ENCODE data around the gene POTEB3. TPM values are rescaled to one million over a fixed set of nuclear protein-coding genes. Genes with fewer than 3 reads are reported as not detected.
"Not testable (repeated sequence)": the region's sequence is repeated elsewhere in the genome, so short reads cannot be mapped to it uniquely, and the experiment has no call there.

POTEB3 gene
- total and polyA plus RNA-seq, 2 of the 8 experiments (the other 6 are each of a cell fraction or from before 2014, with no cell fraction given) = not detected

DNA sequence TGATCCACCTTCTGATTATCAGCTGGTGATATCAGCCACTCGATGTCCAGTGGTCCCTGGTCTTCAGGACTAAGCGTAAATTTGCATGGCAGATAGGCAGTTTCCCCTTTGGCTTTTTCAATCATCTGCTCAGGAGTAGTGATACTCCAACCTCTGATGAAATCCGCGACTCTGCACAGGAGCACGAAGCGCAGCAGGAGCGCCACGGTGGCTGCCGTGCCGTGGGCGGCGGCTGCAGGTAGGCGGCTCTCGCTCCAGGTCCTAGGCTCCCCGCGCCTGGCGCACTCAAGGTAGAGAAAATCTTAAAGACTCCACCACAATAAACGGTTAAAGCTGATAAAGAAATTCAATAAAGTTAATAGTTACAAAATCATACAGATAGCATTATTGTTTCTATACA is 66.6 kb downstream of the POTEB3 start:
- H3K27ac ChIP-seq (ENCODE audit: low read depth, low read length); H3K4me2 ChIP-seq (ENCODE audit: insufficient read depth in 1 of 2, low read depth in 2 of 2, low read length in 2 of 2); H3K27me3 ChIP-seq (replicated peaks in 1 of 4; ENCODE audit: control insufficient read depth in 3 of 4, extremely low read depth in 1 of 4, insufficient read depth in 3 of 4, low read length in 3 of 4); H3K9ac ChIP-seq (replicated peaks in 1 of 4; ENCODE audit: extremely low read depth in 1 of 4, low read depth in 3 of 4, low read length in 3 of 4); H2BK12ac ChIP-seq (ENCODE audit: low read depth, low read length); H3K9me3 ChIP-seq (ENCODE audit: insufficient read depth in 2 of 2, low read depth in 1 of 2, low read length in 1 of 2); H3K23ac ChIP-seq (ENCODE audit: insufficient read length); POLR2A ChIA-PET (ENCODE audit: partially characterized antibody); H3K4ac ChIP-seq (replicated peaks; ENCODE audit: insufficient read length, low read depth, low read length); H3K79me1 ChIP-seq (ENCODE audit: low read depth, low read length); H3K23me2 ChIP-seq (ENCODE audit: low read depth, low read length); H4K20me1 ChIP-seq (replicated peaks in 1 of 2; ENCODE audit: control insufficient read depth in 1 of 2, insufficient read depth in 2 of 2, low read length in 2 of 2); H2BK20ac ChIP-seq (ENCODE audit: low read length); H4K8ac ChIP-seq (ENCODE audit: extremely low read depth, insufficient read depth, low read length); CTCF ChIA-PET (ENCODE audit: partially characterized antibody); H2AFZ ChIP-seq (ENCODE audit: low read length); FAIRE-seq; H2BK120ac ChIP-seq (replicated peaks; ENCODE audit: low read depth, low read length); H2BK5ac ChIP-seq (ENCODE audit: low read depth, low read length); H3K18ac ChIP-seq (ENCODE audit: extremely low read depth, low read length); H3K4me3 ChIP-seq (ENCODE audit: extremely low read depth in 1 of 4, insufficient read depth in 2 of 4, low read depth in 3 of 4, low read length in 4 of 4); H3K36me3 ChIP-seq (ENCODE audit: control insufficient read depth in 2 of 4, insufficient read depth in 4 of 4, low read length in 3 of 4); DNase-seq (ENCODE audit: low read depth in 1 of 2, low spot score in 2 of 2); H3K4me1 ChIP-seq (replicated peaks in 1 of 4; ENCODE audit: control insufficient read depth in 3 of 4, insufficient read depth in 4 of 4, low read length in 3 of 4); H3K79me2 ChIP-seq (ENCODE audit: control insufficient read depth in 1 of 2, insufficient read depth in 2 of 2, low read length in 2 of 2); H4K91ac ChIP-seq (replicated peaks; ENCODE audit: insufficient read length, low read length); H3K14ac ChIP-seq (ENCODE audit: insufficient read length); H4K5ac ChIP-seq (ENCODE audit: insufficient read length, low read depth, low read length); H3K56ac ChIP-seq (replicated peaks; ENCODE audit: insufficient read length, low read depth, low read length); H2BK15ac ChIP-seq (ENCODE audit: low read length); H2AK5ac ChIP-seq (ENCODE audit: low read depth, low read length): not testable (repeated sequence)
- WGBS, 2 experiments (ENCODE audit: extremely low coverage in 1 of 2, insufficient coverage in 1 of 2, insufficient read length in 1 of 2, insufficient replicate concordance in 2 of 2, low coverage in 1 of 2, low lambda C conversion rate in 2 of 2, missing lambda C conversion rate in 1 of 2) = no CpG with 5 or more reads among the region's 18 CpGs

DNA sequence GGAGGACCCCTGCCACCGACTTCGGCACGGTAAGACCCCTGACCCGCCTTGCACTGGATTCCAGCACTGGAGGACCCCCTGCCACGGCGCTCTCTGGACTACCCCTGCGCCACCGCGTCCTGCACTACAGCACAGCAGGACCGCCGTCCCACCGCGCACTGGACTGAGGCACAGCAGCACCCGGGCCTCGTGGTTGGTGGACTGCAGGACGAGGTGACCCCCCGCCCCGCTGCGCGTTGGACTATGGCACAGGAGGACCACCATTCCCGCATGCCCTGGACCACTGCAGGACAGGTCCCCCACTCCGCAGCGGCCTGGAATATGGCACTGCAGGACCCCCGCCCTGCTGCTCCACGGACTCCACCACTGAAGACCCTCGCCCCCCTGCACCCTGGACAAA is 71.1 kb downstream of the POTEB3 start:
- H3K4me3 ChIP-seq (ENCODE audit: extremely low read depth in 1 of 4, insufficient read depth in 2 of 4, low read depth in 3 of 4, low read length in 4 of 4); H3K27me3 ChIP-seq (replicated peaks in 1 of 4; ENCODE audit: control insufficient read depth in 3 of 4, extremely low read depth in 1 of 4, insufficient read depth in 3 of 4, low read length in 3 of 4); H3K79me1 ChIP-seq (ENCODE audit: low read depth, low read length); H4K5ac ChIP-seq (ENCODE audit: insufficient read length, low read depth, low read length); H2BK20ac ChIP-seq (ENCODE audit: low read length); DNase-seq (ENCODE audit: low read depth in 1 of 2, low spot score in 2 of 2); H3K14ac ChIP-seq (ENCODE audit: insufficient read length); H3K36me3 ChIP-seq (ENCODE audit: control insufficient read depth in 2 of 4, insufficient read depth in 4 of 4, low read length in 3 of 4); H3K4ac ChIP-seq (replicated peaks; ENCODE audit: insufficient read length, low read depth, low read length); H2BK5ac ChIP-seq (ENCODE audit: low read depth, low read length); H4K8ac ChIP-seq (ENCODE audit: extremely low read depth, insufficient read depth, low read length); FAIRE-seq; H4K91ac ChIP-seq (replicated peaks; ENCODE audit: insufficient read length, low read length); H3K79me2 ChIP-seq (ENCODE audit: control insufficient read depth in 1 of 2, insufficient read depth in 2 of 2, low read length in 2 of 2); H2AK5ac ChIP-seq (ENCODE audit: low read depth, low read length); H3K23ac ChIP-seq (ENCODE audit: insufficient read length); H2AFZ ChIP-seq (ENCODE audit: low read length); H3K9me3 ChIP-seq (ENCODE audit: insufficient read depth in 2 of 2, low read depth in 1 of 2, low read length in 1 of 2); H3K4me1 ChIP-seq (replicated peaks in 1 of 4; ENCODE audit: control insufficient read depth in 3 of 4, insufficient read depth in 4 of 4, low read length in 3 of 4); H2BK120ac ChIP-seq (replicated peaks; ENCODE audit: low read depth, low read length); CTCF ChIA-PET (ENCODE audit: partially characterized antibody); H2BK12ac ChIP-seq (ENCODE audit: low read depth, low read length); H3K9ac ChIP-seq (replicated peaks in 1 of 4; ENCODE audit: extremely low read depth in 1 of 4, low read depth in 3 of 4, low read length in 3 of 4); POLR2A ChIA-PET (ENCODE audit: partially characterized antibody); H3K56ac ChIP-seq (replicated peaks; ENCODE audit: insufficient read length, low read depth, low read length); H3K4me2 ChIP-seq (ENCODE audit: insufficient read depth in 1 of 2, low read depth in 2 of 2, low read length in 2 of 2); H3K23me2 ChIP-seq (ENCODE audit: low read depth, low read length); H2BK15ac ChIP-seq (ENCODE audit: low read length); H3K18ac ChIP-seq (ENCODE audit: extremely low read depth, low read length); H4K20me1 ChIP-seq (replicated peaks in 1 of 2; ENCODE audit: control insufficient read depth in 1 of 2, insufficient read depth in 2 of 2, low read length in 2 of 2); H3K27ac ChIP-seq (ENCODE audit: low read depth, low read length): not testable (repeated sequence)
- no CpG with 5 or more reads among the region's 26 CpGs for WGBS, 2 experiments (ENCODE audit: extremely low coverage in 1 of 2, insufficient coverage in 1 of 2, insufficient read length in 1 of 2, insufficient replicate concordance in 2 of 2, low coverage in 1 of 2, low lambda C conversion rate in 2 of 2, missing lambda C conversion rate in 1 of 2)

Data from H1 (cell line).